Sigmoid colon (tissue), 7 donors: Measurements from ENCODE around the gene SBF2. TPM values are rescaled to one million over a fixed set of nuclear protein-coding genes. Genes with fewer than 3 reads are reported as not detected.

Source experiments
- DNase-seq: peaks from one replicate; pipeline ENCODE4 v3.0.0-alpha.2; 2019
- H3K27ac ChIP-seq, 4 donors: fragments of 200-600 bp; sonication (generic); one replicate each; pipeline ENCODE4 v1.5.1; 2016 to 2019; ENCODE audit warnings: mild to moderate bottlenecking in 1 of 4
- H3K27me3 ChIP-seq, 3 donors: fragments of 200-600 bp; sonication (generic); one replicate each; pipeline ENCODE4 v1.5.1; 2019; ENCODE audit warnings: mild to moderate bottlenecking in 1 of 3
- H3K36me3 ChIP-seq, 4 donors: fragments of 200-600 bp; sonication (generic); one replicate each; pipeline ENCODE4 v1.5.1; 2016 to 2019
- H3K4me1 ChIP-seq, 4 donors: fragments of 200-600 bp; sonication (generic); one replicate each; pipeline ENCODE4 v1.5.1; 2017 to 2019
- H3K4me3 ChIP-seq, 4 donors: fragments of 200-600 bp; sonication (generic); one replicate each; pipeline ENCODE4 v1.5.1; 2017 to 2019; ENCODE audit warnings: mild to moderate bottlenecking in 2 of 4, moderate library complexity in 1 of 4
- H3K9me3 ChIP-seq, 4 donors: fragments of 200-600 bp in 3 of 4; sonication (generic) in 3 of 4; one replicate each; pipeline versions ENCODE4 v1.5.1 to v1.6.1; 2013 to 2019
- EP300 ChIP-seq, 4 donors: sonication (generic); formaldehyde crosslinking; IDR thresholded peaks; one replicate each; pipeline ENCODE4 v1.6.1; 2017; ENCODE audit warnings: antibody characterized with exemption in 4 of 4
- POLR2A ChIP-seq, 2 donors: fragments of 450-650 bp; IDR thresholded peaks; one replicate each; pipeline ENCODE4 v1.6.1; 2016; ENCODE audit warnings: antibody characterized with exemption in 2 of 2, mild to moderate bottlenecking in 2 of 2, moderate library complexity in 2 of 2
- POLR2AphosphoS5 ChIP-seq, 4 donors: sonication (generic); formaldehyde crosslinking; IDR thresholded peaks; one replicate each; pipeline ENCODE4 v1.6.1; 2017; ENCODE audit warnings: antibody characterized with exemption in 4 of 4
- WGBS, 2 donors: extraction: QIAGEN DNeasy Blood & Tissue Kit; methylation state at CpG; one replicate each; pipeline ENCODE4 v1.1.7; 2013; 5-methylcytosine and 5-hydroxymethylcytosine counted together
- intact Hi-C: fragments of 100-400 bp; cut with DNase I; formaldehyde crosslinking; loops from one replicate; pipeline ENCODE4 v1.15.1; 2023
- polyA plus RNA-seq, 3 donors: library from polyadenylated mRNA; stranded (reverse); fragments of 200-250 nt; gene quantifications; one replicate each; pipeline ENCODE4 v1.2.3, GENCODE V29; 2013
- total RNA-seq, 4 donors: library from RNA; depleted of rRNA; stranded (reverse); fragments of >200 nt; gene quantifications; one replicate each; pipeline ENCODE4 v1.1.0, GENCODE V29; 2016
- TF ChIP-seq, protein P1 (sequence below), 4 experiments: fragments of 450-650 bp in 3 of 4; fragments of 200-600 bp in 1 of 4; IDR thresholded peaks; one replicate each; pipeline ENCODE4 v1.5.1; 2016 to 2019; ENCODE audit warnings: antibody characterized with exemption in 4 of 4, mild to moderate bottlenecking in 3 of 4, moderate library complexity in 2 of 4
- donor health status: healthy with polysubstance abuse.
- donor health status: Bipolar disorder and iron deficiency.
- donor health status: healthy.

SBF2 gene
- total and polyA plus RNA-seq, 7 donors = 9.5 to 67.5 (median 47.1) TPM

- Histone ChIP-seq H3K27ac (no peak overlapping the region), H3K4me3 (no peak overlapping the region), H3K4me1 (peaks cover 0 to 7% (median 2%) of the 10 kb centered on the region in 4 donors), H3K9me3 (no peaks in the 10 kb centered on the region), H3K27me3 (no peaks in the 10 kb centered on the region), H3K36me3 (no peaks in the 10 kb centered on the region)
- DNase-seq = no peak
- TF ChIP-seq POLR2AphosphoS5 (IDR thresholded peaks at IDR 0.05) = no peak
- TF ChIP-seq EP300 (IDR thresholded peaks at IDR 0.05) = no peak
- no peak for TF ChIP-seq POLR2A (IDR thresholded peaks at IDR 0.05)
- TF ChIP-seq, protein P1, sequence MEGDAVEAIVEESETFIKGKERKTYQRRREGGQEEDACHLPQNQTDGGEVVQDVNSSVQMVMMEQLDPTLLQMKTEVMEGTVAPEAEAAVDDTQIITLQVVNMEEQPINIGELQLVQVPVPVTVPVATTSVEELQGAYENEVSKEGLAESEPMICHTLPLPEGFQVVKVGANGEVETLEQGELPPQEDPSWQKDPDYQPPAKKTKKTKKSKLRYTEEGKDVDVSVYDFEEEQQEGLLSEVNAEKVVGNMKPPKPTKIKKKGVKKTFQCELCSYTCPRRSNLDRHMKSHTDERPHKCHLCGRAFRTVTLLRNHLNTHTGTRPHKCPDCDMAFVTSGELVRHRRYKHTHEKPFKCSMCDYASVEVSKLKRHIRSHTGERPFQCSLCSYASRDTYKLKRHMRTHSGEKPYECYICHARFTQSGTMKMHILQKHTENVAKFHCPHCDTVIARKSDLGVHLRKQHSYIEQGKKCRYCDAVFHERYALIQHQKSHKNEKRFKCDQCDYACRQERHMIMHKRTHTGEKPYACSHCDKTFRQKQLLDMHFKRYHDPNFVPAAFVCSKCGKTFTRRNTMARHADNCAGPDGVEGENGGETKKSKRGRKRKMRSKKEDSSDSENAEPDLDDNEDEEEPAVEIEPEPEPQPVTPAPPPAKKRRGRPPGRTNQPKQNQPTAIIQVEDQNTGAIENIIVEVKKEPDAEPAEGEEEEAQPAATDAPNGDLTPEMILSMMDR (IDR thresholded peaks at IDR 0.05) = no peak
- WGBS, 2 donors = 87 to 90% methylated on average over 3 of the region's 3 CpGs
- intact Hi-C loops = no loop called here
Measured at GRCh38 chr11:10211470-10211869, 82.5 kb downstream of the SBF2 start.

DNA sequence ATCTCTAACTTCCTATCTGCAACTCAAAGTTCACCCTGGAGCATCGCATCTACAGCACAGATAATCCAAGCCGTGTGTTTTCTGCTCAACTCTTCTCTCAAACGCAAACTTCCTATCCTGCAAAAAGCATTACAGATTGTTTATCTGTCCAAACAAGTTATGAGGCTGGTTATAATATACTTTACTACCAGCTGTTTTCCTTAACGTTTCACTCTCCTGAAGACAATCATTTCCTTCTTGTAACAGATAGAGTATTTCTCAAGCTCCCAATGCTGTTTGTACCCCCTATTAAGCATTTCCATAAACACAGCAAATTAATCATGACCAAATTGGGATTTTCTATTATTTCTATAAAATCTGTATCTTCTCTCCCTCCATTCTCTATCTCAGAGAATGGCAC lies 84.7 kb downstream of the SBF2 start:
- no peaks in the 10 kb centered on the region for H3K27me3 ChIP-seq
- intact Hi-C loops = loop anchor here (10.0 kb wide), 1 partner anchor 455 kb away; no protein-coding TSS in a partner anchor
- no peak overlapping the region for H3K4me3 ChIP-seq
- H3K4me1 ChIP-seq = peaks cover 0 to 7% (median 2%) of the 10 kb centered on the region in 4 donors
- no peak for DNase-seq
- TF ChIP-seq EP300 (IDR thresholded peaks at IDR 0.05) (no peak), POLR2AphosphoS5 (IDR thresholded peaks at IDR 0.05) (no peak), POLR2A (IDR thresholded peaks at IDR 0.05) (no peak)
- TF ChIP-seq, protein P1 (IDR thresholded peaks at IDR 0.05) = no peak
- H3K36me3 ChIP-seq = no peaks in the 10 kb centered on the region
- no peaks in the 10 kb centered on the region for H3K9me3 ChIP-seq
- H3K27ac ChIP-seq = no peak overlapping the region
- WGBS, 2 donors = 47 to 70% methylated on average over 4 of the region's 4 CpGs

- Histone ChIP-seq H3K27ac (peak overlapping the region in 1 of 4 donors; percentile 30), H3K27me3 (no peaks in the 10 kb centered on the region), H3K9me3 (no peaks in the 10 kb centered on the region), H3K4me1 (peaks cover 0 to 7% (median 2%) of the 10 kb centered on the region in 4 donors), H3K36me3 (no peaks in the 10 kb centered on the region), H3K4me3 (no peak overlapping the region)
- WGBS, 2 donors = 9 to 24% methylated on average over 4 of the region's 4 CpGs
- DNase-seq = no peak
- no peak for TF ChIP-seq POLR2A (IDR thresholded peaks at IDR 0.05)
- TF ChIP-seq, protein P1 (IDR thresholded peaks at IDR 0.05) = peak; percentile 50 to 76 (median 72)
- TF ChIP-seq EP300 (IDR thresholded peaks at IDR 0.05) = no peak
- peak in 1 of 4 donors; percentile 9 for TF ChIP-seq POLR2AphosphoS5 (IDR thresholded peaks at IDR 0.05)
- intact Hi-C loops = loop anchor here (1.0 to 10.0 kb wide), 2 partner anchors 97 to 453 kb away; partner anchors contain the start of gene ADM
Measured at GRCh38 chr11:10208131-10208575, 85.9 kb downstream of the SBF2 start.

DNA sequence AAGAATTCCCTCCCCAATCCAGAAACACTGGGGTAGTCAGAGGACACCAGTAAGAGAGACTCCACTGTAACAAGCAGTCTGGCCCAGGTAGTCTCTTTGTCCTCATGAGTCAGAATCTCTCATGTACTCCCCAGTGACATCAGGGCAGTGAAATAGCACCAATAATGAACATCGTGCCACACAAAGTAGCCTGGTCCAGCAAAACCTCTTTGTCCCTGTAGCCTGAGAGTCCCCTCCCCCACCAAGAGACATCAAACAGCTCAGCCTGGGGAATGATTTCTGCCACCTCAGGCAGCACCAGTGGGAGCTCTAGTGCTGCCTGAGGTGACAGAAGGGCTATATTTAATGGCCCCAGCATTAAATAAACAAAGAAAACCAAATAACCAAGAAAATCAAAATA lies 88.1 kb downstream of the SBF2 start:
- intact Hi-C loops = loop anchor here (10.0 kb wide), 1 partner anchor 451 kb away; no protein-coding TSS in a partner anchor
- TF ChIP-seq POLR2AphosphoS5 (IDR thresholded peaks at IDR 0.05) = no peak
- H3K9me3 ChIP-seq = no peaks in the 10 kb centered on the region
- no peaks in the 10 kb centered on the region for H3K27me3 ChIP-seq
- peaks cover 0 to 7% (median 2%) of the 10 kb centered on the region in 4 donors for H3K4me1 ChIP-seq
- no peak overlapping the region for H3K27ac ChIP-seq
- no peak for DNase-seq
- WGBS, 2 donors = 74 to 89% methylated on average over 1 of the region's 1 CpG
- no peaks in the 10 kb centered on the region for H3K36me3 ChIP-seq
- H3K4me3 ChIP-seq = no peak overlapping the region

DNA sequence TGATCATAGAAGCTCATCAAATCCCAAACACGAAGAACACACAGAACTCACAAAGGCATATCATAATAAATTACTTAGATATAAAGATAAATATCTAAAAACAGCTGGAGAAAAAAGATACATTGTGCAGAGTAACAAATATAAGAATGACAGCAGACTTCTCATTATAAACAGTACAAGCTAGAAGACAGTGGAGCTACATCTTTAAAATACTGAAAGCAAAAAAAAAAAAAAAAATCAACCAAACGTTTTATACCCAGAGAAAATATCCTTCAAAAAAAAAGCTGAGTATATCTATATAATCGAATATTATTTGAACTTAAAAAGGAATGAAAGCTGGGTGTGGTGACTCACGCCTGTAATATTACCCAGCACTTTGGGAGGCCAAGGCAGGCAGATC lies 90.0 kb downstream of the SBF2 start:
- Histone ChIP-seq H3K27ac (no peak overlapping the region), H3K9me3 (no peaks in the 10 kb centered on the region), H3K36me3 (no peaks in the 10 kb centered on the region), H3K4me1 (peaks cover 0 to 7% (median 2%) of the 10 kb centered on the region in 4 donors), H3K4me3 (no peak overlapping the region), H3K27me3 (no peaks in the 10 kb centered on the region)
- intact Hi-C loops = loop anchor here (10.0 kb wide), 1 partner anchor 449 kb away; no protein-coding TSS in a partner anchor
- no peak for DNase-seq
- TF ChIP-seq POLR2AphosphoS5 (IDR thresholded peaks at IDR 0.05) (no peak), POLR2A (IDR thresholded peaks at IDR 0.05) (no peak), EP300 (IDR thresholded peaks at IDR 0.05) (no peak)
- TF ChIP-seq, protein P1 (IDR thresholded peaks at IDR 0.05) = no peak
- 89 to 90% methylated on average over 4 of the region's 4 CpGs for WGBS, 2 donors
